GM18508 (cell line): ENCODE data around the gene PLAU.
"Not testable (repeated sequence)": the region's sequence is repeated elsewhere in the genome, so short reads cannot be mapped to it uniquely, and the experiment has no call there.

ENCODE experiments used
- ATAC-seq: cut with Tn5 transposase; IDR thresholded peaks from one replicate; pipeline ENCODE4 v1.9.1; 2021; ENCODE audit warnings: moderate number of reproducible peaks; ENCODE audit not compliant: insufficient read depth, unreplicated experiment

The PLAU gene

GRCh38 chr10:73944356-73945100 is 33.6 kb downstream of the PLAU start:
- no peak for ATAC-seq

- ATAC-seq: no peak
These were observed 35.6 kb downstream of the PLAU start for GRCh38 chr10:73946253-73947145.

- no peak for ATAC-seq
These were observed 38.2 kb downstream of the PLAU start for GRCh38 chr10:73948947-73949633.

DNA sequence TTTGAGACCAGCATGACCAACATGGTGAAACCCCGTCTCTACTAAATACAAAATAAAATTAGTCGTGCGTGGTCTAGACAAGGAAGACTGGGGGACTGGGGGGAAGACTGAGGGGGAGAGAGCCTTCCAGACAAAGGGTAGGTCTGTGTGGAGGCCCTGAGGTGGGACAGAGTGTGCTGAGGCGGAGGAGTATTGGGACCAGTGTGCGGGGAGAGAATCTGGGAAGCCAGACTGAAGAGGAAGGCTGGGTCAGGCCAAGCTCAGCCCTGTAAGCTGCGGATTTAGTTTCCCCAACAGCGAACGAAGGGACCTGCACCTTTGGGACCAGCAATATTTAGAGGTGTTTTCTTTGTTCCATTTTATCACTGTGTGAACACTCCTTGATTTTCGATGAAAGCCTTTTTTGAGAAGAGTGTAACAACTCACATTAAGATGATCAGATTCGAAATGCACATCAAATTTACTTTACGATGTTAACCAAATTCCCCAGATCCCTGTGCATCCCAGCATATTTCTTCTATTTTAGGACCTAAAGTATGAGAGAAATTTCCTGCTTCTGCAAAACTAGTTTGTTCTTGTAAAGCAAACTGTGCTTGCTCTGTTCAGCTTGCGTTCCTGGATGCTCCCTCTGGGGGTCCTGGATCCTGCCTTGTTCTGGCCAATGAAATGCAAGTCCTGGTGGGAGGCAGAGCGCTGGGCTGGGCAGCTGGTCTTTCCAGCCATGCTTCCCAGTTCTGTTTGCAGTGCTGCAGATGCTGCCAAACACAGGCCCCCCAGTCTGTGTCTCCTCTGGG is 39.4 kb downstream of the PLAU start:
- ATAC-seq: no peak

DNA sequence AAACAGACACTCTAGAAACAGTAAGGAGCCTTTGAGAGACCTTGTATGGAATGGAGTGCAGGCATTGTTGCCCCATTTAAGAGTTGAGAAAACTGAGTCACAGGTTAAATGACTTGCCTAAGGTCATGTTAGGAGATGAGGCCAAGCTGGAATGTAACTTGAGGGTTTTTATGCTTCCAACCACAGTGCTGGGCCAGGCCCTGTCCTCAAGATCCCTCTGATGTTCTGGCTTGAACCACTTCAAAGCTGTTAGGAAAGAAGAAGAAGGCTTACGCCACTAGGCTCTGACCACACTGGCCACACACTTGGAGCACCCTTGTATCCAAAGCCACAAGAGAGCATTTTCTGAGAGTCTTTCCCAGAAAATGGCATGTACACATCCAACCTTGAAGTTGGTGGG is 42.7 kb downstream of the PLAU start:
- no peak for ATAC-seq

- ATAC-seq: no peak
These were observed 43.8 kb downstream of the PLAU start for GRCh38 chr10:73954737-73955136.

GRCh38 chr10:73955719-73956118 is 44.8 kb downstream of the PLAU start:
- no peak for ATAC-seq

GRCh38 chr10:73956476-73957359 is 45.8 kb downstream of the PLAU start:
- no peak for ATAC-seq

DNA sequence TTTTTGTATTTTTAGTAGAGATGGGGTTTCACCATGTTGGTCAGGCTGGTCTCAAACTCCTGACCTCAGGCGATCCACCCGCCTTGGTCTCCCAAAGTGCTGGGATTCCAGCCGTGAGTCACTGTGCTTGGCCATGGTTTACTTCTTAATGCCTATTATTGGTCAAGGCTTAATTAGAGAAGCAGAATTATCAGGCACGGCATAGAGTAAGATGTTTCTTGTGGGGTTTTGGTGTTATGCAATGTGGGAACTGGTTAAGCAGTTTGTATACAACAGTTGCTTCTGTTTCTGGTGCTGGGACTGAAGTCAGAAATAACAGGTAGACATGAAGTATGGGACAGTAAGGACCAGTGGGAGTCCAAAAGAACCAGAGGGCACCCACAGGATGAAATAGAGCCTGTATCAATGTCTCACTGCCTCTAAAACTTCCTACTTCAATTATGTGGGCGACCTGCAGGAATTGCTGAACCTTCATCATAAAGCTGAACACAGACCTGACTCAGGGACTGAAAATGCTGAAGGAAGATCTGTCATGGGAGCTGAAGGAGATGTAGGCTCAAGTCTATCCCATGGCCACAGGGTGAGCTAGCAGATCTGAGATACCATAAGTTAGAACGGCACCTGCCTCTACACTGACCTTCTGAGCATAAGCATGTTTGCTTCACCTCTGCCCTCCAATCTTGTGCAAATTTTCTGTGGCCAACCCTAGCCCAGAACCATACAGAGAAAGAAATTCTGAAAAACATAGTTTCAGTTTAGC is 48.7 kb downstream of the PLAU start:
- ATAC-seq: no peak

DNA sequence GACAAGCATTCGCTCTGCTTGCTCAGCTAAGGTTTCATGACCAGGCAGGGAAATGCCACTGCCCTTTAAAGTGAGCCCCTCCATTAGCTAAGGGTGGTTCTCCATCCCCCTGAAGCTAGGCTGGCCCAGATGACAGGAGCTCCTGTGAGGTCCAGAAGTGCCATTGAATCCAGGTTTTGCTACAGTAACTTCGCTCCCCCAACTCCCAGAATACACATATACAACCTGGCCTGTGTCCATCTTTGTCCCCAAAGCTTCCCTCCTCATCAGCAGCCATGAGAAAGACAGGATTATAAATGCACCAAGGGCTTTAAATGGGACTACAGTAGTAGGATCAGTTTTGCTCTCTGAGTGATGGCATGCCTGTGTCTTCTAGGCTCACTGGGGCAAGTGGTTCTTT is 51.5 kb downstream of the PLAU start:
- no peak for ATAC-seq

DNA sequence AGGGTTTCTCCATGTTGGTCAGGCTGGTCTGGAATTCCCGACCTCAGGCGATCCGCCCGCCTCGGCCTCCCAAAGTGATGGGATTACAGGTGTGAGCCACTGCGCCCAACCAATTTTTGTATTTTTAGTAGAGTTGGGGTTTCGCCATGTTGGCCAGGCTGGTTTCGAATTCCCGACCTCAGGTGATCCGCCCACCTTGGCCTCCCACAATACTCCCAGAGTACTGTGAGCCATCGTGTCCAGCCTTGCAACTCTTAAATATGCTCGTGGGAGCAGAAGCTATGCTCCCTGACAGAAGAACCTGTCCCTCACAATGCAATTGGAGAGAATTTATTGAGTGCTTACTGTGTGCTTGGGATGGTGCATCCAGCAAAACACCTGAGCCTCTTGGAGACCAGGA is 52.6 kb downstream of the PLAU start:
- not testable (repeated sequence) for ATAC-seq

DNA sequence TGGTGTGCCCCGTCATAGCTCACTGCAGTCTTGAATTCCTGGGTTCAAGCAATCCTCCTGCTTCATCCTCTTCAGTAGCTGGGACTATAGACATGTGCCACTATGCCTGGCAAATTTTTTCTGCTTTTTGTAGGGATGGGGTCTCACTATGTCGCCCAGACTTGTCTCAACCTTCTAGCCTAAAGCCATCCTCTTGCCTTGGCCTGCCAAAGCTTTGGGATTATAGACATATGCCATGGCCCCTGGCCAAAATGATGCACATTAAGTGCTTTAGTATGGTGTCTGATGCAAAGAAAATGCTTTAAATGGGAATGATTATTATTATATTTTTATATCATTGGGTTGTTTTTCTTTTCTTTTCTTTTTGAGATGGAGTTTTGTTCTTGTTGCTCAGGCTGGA is 53.8 kb downstream of the PLAU start:
- no peak for ATAC-seq

DNA sequence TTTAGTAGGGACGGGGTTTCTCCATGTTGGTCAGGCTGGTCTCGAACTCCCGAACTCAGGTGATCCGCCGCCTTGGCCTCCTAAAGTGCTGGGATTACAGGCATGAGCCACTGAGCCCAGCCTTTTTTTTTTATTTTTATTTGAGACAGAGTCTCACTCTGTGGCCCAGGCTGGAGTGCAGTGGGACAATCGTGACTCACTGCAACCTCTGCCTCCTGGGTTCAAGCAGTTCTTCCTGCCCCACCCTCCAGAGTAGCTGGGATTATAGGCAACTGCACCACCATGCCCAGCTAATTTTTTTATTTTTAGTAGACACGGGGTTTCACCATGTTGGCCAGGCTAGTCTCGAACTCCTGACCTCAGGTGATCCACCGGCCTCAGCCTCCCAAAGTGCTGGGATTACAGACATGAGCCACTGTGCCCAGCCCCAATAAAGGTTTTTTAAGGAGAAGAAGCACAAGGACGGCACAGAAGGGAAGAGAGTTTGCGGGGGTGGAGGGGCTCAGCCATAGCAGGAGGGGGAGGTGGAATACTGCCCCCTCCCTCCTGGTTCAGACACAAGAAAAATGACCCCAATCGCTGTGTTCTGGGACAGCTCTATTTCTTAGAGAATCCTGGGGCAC is 54.4 kb downstream of the PLAU start:
- ATAC-seq: not testable (repeated sequence)

DNA sequence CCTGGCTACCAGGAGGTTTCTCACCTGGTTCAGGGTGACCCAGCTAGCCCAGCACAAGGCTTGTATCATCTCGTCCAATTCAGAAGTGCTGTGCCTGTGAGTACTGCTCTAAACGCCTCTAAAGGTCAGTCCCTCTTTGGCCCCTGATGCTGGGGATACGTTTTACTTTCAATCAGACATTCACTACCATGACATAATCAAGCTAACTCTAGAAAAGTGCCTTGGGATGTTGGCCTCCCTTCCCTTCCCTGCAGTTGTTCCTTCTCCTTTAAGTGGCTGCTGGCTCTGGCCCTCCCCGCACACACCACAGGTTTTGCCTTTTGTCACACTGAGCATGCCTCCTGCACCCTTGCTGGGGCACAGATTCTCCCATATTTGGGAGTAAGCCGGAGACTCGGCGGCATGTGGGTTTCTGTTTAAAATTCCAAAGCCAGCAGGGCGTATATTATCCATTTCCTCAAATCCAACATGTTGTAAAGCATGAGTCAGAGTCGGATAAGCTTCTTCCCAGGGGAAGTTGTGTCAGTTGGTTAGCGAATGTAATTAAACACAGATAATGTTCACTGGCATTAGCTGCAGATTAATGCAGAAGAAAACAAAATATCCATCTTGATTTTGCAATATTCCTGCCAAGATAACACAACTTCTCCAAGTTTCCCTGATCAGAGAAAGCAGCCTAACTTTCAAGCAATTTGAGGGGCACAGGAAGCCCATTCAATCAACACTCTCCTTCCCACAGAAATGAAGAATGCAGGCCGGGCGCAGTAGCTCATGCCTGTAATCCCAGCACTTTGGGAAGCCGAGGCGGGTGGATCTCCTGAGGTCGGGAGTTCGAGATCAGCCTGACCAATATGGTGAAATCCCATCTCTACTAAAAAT is 55.2 kb downstream of the PLAU start:
- ATAC-seq: no peak

DNA sequence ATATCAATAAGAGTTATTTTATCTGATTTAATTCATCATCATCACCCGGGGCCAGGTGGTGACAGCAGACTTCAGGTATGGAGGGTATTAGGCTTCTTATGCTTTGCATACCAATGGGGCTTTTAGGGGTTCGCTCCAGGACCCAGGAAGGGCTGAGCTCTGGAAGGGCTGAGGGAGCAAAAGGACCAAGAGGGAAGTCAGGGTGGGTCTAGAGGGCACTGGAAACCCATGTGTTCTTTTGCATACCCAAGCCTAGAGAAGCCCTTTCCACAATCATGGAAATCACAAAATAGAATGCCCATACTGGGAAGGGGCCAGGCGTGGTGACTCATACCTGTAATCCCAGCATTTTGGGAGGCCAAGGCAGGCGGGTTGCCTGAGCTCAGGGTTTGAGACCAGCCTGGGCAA is 56.1 kb downstream of the PLAU start:
- ATAC-seq: no peak
